NCI-H2029 treated with DMSO at 0.1 percent for 48 hours (cell line): Measurements from ENCODE around the gene TRAPPC1.

ENCODE experiments used
- DNase-seq: peaks from one replicate; lab custom pipeline; 2025; lab: John Stamatoyannopoulos, UW

TRAPPC1 gene

GRCh38 chr17:7940743-7941142 lies 9.0 kb upstream of the TRAPPC1 start:
- no peak for DNase-seq

GRCh38 chr17:7940034-7940433 lies 8.3 kb upstream of the TRAPPC1 start:
- no peak for DNase-seq

GRCh38 chr17:7935859-7936258 lies 4.1 kb upstream of the TRAPPC1 start:
- DNase-seq, result no peak

- no peak for DNase-seq
These were observed 1.2 kb upstream of the TRAPPC1 start for GRCh38 chr17:7932949-7933348.

DNA sequence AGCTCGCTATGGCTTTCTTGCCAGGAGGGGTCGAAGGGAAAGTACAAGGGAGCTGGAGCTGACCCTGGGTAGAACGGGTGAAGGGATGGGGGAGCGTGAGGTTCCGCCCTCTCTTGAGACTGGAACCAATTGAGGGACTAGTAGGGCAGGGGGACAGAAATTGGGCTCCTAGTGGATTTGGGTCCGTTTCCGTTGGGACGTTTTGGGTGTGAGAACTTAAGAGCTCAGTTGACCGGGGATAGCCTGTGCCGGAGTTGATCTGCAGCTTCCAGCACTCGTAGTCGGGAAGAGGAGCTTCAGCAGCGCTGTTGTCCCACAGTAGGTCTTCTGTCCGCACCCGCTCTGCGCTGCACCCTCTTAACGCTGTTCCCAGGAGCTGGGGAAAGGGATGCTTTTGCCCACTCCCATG lies 741 bp upstream of the TRAPPC1 start:
- DNase-seq, result no peak

GRCh38 chr17:7930841-7931631 lies 710 bp downstream of the TRAPPC1 start:
- no peak for DNase-seq

GRCh38 chr17:7929158-7930023 lies 2.4 kb downstream of the TRAPPC1 start, which contains the start of gene KCNAB3:
Gene KCNAB3, minus strand, starts transcription at chr17:7929856. Its CDS starts 421 bp downstream, at chr17:7929435.
- no peak for DNase-seq

DNA sequence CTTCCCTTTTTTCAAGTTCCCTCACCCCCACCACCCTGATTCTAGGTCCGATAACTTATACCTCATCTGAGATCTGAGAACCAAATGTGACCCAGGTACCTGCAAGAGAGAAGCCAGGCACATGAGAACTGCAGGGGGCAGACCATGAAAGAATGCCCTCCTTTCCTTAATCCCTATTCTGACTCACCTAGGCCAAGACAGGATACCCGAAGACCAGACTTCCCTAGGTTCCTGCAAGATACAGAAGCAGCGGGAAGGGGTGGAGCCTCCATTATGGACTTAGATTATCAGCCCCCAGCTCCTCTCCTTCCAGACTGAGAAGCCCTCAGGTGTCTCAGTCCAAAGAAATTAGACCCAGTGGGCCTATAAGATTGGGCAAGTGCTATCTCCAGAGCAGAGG lies 4.2 kb downstream of the TRAPPC1 start:
- no peak for DNase-seq

- no peak for DNase-seq
These were observed 8.7 kb downstream of the TRAPPC1 start for GRCh38 chr17:7922845-7923628.

GRCh38 chr17:7922269-7922844 lies 9.4 kb downstream of the TRAPPC1 start:
- no peak for DNase-seq

- no peak for DNase-seq
These were observed 14.9 kb downstream of the TRAPPC1 start for GRCh38 chr17:7916808-7917207.

DNA sequence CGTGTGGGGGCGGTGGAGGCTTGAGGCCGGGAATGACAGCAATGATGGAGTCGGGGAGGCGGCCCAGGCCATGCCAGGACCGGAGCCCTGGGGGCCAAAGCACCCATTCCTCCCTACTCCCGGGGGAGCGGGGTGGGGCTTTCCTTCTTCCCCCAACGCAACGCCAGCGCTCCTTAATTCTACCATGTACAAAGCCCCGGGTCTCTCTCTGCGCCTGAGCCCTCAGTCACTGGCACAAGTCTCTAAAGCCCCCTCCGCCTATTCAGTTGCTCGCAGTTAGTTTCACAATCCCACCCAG lies 15.4 kb downstream of the TRAPPC1 start:
- no peak for DNase-seq

GRCh38 chr17:7915611-7916384 lies 15.9 kb downstream of the TRAPPC1 start, which contains the start of gene RNF227:
Gene RNF227, minus strand, starts transcription at chr17:7916289. Its CDS starts 94 bp downstream, at chr17:7916195.
- DNase-seq, result peak; percentile 68

DNA sequence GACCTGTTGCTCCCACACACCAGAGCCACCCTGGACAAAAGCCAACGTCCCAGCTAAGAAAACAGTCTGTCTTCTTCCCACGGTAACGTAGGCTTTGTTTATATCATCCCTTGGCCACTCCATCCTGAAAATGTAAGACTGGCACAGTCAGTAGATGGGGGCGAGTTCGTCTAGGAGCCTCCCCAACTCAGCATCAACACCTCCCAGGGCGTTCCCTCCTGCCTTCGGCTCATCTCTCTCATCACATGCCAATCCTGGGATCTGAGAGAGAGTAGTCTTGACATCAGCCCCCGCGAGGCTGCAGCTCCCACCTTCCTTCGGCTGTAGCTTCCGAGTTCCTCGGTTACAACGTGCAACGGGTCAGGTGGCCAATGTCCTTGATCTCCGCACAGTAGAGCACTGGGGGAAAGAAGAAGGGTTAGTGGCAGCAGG lies 16.6 kb downstream of the TRAPPC1 start:
- peak; percentile 34 for DNase-seq

DNA sequence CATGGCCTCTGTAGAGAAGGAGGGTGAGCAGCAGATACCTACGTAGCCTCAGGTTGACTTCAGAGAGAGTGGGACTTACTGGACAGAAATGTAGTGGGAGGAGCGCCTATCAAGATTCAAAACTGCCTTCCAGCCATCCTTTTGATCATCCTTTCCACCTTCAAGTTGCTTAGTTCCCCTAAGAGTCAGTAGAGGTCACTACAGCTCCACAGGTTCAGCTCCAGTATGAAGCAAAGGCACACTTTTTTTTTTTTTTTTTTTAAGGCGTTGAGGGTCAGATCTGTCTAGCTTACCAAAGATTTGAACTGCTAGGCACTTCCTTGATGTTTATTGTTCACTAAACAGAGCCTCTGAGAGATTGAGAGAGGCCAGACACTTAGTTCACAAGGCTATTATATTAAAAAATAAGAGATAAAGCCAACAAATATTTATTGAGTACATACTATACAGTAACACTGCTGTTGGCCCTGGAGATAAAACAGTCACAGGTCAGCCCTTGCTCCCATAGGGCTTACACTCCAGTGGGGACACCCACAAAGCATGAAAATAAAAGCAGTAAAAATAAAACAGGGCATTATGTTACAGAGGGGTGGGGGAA lies 18.7 kb downstream of the TRAPPC1 start:
- DNase-seq, result no peak

GRCh38 chr17:7911116-7911515 lies 20.6 kb downstream of the TRAPPC1 start:
- DNase-seq, result no peak

DNA sequence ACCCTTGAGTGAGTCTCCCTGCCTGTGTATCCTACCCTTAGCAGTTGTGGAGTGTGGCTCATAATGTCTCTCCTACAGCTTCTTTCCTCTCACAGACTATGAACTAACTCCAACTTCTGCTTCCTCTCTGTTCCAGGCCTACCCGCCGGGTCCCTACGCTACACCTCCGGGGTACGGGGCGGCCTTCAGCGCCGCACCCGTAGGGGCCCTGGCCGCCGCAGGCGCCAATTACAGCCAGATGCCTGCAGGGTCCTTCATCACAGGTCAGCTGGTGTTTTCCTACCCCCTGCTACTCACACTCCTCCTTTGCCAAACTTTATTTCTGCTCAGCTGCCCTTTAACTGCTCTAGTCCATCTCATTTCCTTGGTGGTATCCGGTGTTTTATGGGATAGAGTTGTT lies 21.0 kb downstream of the TRAPPC1 start:
- DNase-seq, result no peak

GRCh38 chr17:7910281-7910680 lies 21.5 kb downstream of the TRAPPC1 start:
- no peak for DNase-seq

DNA sequence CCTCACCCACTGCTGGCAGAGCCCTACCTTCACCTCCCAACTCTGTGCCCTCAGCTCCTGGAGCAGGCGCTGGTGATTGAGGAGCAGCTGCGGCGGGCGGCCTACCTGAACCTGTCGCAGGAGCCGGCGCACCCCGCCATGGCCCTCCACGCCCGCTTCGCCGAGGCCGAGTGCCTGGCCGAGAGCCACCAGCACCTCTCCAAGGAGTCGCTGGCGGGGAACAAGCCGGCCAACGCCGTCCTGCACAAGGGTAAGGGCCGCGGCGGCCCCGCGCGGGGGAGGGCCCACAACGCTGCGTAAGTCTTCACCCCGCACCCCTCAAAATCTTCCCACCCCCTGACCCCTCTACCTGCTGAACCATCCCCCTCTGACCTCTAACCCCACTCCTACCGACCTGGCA lies 22.7 kb downstream of the TRAPPC1 start:
- DNase-seq, result no peak

- no peak for DNase-seq
These were observed 28.3 kb downstream of the TRAPPC1 start for GRCh38 chr17:7903154-7904103.
